GM21619 (cell line): ENCODE results near the gene NFIA.
"Not testable (repeated sequence)": the region's sequence is repeated elsewhere in the genome, so short reads cannot be mapped to it uniquely, and the experiment has no call there.

Experiments
- ATAC-seq: cut with Tn5 transposase; IDR thresholded peaks from one replicate; pipeline ENCODE4 v1.9.1; 2021; ENCODE audit not compliant: unreplicated experiment

Gene NFIA

GRCh38 chr1:61124696-61125095 lies 42.3 kb downstream of the NFIA start:
- no peak for ATAC-seq

- no peak for ATAC-seq
Measured at GRCh38 chr1:61125263-61125662, 42.9 kb downstream of the NFIA start.

GRCh38 chr1:61125895-61126294 lies 43.5 kb downstream of the NFIA start:
- no peak for ATAC-seq

GRCh38 chr1:61126843-61127242 lies 44.5 kb downstream of the NFIA start:
- not testable (repeated sequence) for ATAC-seq

GRCh38 chr1:61130338-61131000 lies 48.1 kb downstream of the NFIA start:
- ATAC-seq: no peak

- no peak for ATAC-seq
Measured at GRCh38 chr1:61131248-61131647, 48.9 kb downstream of the NFIA start.

- no peak for ATAC-seq
Measured at GRCh38 chr1:61131716-61132115, 49.4 kb downstream of the NFIA start.

- ATAC-seq: no peak
Measured at GRCh38 chr1:61132176-61132638, 49.8 kb downstream of the NFIA start.

- ATAC-seq: no peak
Measured at GRCh38 chr1:61132645-61133334, 50.4 kb downstream of the NFIA start.

GRCh38 chr1:61133335-61134019 lies 51.1 kb downstream of the NFIA start:
- no peak for ATAC-seq

- ATAC-seq: no peak
Measured at GRCh38 chr1:61135291-61135690, 52.9 kb downstream of the NFIA start.

- no peak for ATAC-seq
Measured at GRCh38 chr1:61138305-61138704, 55.9 kb downstream of the NFIA start.

GRCh38 chr1:61138921-61139774 lies 56.8 kb downstream of the NFIA start:
- ATAC-seq: no peak

- ATAC-seq: no peak
Measured at GRCh38 chr1:61139775-61140549, 57.6 kb downstream of the NFIA start.

GRCh38 chr1:61140778-61141177 lies 58.4 kb downstream of the NFIA start:
- ATAC-seq: no peak

GRCh38 chr1:61141288-61142042 lies 59.1 kb downstream of the NFIA start:
- no peak for ATAC-seq

- ATAC-seq: no peak
Measured at GRCh38 chr1:61142043-61142440, 59.7 kb downstream of the NFIA start.

GRCh38 chr1:61142726-61143500 lies 60.6 kb downstream of the NFIA start:
- no peak for ATAC-seq
